Measurements from ENCODE around the gene CSNK1G2.

Gene CSNK1G2

DNA sequence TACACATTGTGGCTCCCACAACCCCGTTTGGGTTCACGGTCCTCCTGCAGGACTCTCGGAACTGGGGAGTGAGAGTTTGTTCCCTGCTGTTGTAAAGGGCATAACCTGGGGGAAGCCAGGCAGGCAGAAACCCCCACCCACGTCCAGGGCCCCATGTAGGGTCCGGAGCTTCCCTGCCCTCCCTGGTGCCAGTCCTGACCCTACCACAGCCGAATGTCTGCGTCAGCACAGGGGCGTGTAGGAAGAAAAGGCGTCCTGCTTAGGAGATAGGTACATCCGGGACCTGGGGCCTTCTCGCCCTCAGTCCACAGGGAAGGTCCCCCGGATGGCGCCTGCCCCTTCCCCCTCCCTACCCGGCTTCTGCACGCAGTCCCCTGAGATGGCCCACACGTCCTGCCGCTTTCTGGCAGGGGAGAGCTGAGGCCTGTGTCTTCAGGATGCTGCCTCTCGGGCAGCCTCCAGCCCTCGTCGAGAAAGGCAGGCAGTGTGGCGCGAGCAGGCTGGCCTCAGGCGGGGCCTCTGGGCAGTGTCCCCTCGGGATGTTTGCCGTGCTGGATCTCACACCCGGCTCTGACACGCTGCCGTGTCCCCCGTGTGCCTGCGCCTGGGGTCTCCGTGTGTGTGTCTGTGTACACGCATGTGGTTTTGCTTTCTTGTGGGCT, 19.1 kb downstream of the CSNK1G2 start:
- TF ChIP-seq, protein P1, sequence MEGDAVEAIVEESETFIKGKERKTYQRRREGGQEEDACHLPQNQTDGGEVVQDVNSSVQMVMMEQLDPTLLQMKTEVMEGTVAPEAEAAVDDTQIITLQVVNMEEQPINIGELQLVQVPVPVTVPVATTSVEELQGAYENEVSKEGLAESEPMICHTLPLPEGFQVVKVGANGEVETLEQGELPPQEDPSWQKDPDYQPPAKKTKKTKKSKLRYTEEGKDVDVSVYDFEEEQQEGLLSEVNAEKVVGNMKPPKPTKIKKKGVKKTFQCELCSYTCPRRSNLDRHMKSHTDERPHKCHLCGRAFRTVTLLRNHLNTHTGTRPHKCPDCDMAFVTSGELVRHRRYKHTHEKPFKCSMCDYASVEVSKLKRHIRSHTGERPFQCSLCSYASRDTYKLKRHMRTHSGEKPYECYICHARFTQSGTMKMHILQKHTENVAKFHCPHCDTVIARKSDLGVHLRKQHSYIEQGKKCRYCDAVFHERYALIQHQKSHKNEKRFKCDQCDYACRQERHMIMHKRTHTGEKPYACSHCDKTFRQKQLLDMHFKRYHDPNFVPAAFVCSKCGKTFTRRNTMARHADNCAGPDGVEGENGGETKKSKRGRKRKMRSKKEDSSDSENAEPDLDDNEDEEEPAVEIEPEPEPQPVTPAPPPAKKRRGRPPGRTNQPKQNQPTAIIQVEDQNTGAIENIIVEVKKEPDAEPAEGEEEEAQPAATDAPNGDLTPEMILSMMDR (IDR thresholded peaks at IDR 0.05; ENCODE audit: low read depth, low read length), result no peak
- no peak for DNase-seq (ENCODE audit: extremely low read depth, low read depth)

DNA sequence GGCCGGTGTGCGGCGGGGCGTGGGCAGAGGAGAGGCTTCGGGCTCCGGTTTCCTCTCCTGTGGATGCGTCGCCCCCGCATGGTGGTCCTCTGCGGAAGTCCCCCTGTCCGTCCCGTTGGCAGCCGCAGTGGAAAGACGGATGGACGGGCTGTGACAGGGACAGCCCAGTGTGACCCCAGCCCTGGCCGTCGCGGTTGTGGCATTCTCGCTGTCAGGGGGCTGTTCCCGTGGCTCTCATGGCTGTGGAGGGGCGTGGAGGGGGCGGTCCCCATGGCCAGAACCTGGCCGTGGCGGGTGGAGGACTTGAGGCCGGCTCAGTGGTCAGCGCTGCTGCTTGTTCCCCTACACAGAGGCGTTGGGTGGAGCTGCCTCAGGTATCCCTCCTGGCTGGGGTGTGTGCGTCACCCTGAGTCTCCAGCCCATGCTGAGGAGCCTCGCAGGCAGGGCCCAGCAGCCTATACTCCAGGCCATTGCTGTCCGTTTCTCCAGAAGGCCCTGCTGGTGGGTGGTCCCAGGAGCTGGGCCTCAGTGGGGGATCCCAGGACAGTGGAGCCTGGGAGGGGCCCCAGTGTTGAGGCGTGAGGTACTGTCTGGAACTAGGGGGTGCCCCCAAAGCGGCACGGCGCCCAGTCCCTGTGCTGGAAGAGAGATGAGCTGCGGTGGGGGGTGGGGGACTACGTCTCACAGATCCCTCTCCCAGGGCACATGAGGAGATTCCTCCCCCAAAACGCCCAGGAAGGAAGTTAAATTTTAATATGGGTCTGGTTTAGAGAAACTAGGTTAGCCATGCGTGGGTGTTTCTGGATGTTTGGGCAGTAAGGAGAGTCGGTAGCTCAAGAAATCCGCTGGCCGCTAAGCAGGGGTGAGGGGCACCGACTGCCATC, 20.3 kb downstream of the CSNK1G2 start:
- TF ChIP-seq, protein P1 (IDR thresholded peaks at IDR 0.05; ENCODE audit: low read depth, low read length), result no peak
- no peak for DNase-seq (ENCODE audit: extremely low read depth, low read depth)

DNA sequence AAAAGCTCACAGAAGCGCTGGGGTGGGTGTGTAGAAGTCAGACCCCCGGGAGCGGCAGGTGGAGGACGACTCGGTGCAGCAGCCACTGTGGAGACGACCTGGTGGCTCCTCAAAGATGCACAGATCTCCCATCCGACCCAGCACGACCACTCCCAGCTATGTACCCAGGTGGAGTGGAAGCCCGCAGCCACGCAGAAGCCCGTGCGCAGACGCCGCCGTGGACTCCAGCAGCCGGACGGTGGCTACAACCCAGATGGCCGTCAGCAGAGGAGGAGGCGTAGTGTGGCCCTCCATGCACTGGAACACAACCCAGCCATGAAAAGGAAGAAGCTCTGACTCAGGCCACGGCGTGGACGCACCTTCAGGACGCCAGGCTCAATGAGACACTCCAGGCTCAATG, 21.7 kb downstream of the CSNK1G2 start:
- TF ChIP-seq, protein P1 (IDR thresholded peaks at IDR 0.05; ENCODE audit: low read depth, low read length), result no peak
- no peak for DNase-seq (ENCODE audit: extremely low read depth, low read depth)

DNA sequence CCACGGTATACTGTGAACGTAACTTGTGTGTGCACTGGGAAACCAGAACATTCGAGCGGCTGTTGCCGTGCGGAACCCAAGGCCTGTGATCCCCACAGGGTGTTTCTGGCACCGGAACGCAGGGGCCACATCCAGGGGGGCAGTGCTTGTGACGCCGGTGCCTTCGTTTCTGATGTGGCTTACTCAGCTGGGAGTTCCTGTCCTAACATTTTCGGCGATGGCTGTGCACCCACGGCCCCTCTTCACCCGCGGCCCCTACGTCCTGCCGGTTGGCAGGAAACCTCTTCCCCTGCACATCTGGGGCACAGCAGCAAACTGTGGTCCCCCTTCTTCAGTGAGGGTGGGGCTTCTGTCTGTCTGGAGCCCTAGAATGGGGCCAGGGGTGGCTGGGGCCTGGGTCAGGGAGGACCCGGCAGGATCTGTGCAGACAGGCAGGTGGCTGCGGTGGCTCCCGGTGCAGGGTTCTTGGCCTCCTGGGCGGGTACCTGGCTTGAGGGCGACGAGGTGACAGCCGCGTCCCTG, 26.2 kb downstream of the CSNK1G2 start:
- TF ChIP-seq, protein P1 (IDR thresholded peaks at IDR 0.05; ENCODE audit: low read depth, low read length), result no peak
- no peak for DNase-seq (ENCODE audit: extremely low read depth, low read depth)

DNA sequence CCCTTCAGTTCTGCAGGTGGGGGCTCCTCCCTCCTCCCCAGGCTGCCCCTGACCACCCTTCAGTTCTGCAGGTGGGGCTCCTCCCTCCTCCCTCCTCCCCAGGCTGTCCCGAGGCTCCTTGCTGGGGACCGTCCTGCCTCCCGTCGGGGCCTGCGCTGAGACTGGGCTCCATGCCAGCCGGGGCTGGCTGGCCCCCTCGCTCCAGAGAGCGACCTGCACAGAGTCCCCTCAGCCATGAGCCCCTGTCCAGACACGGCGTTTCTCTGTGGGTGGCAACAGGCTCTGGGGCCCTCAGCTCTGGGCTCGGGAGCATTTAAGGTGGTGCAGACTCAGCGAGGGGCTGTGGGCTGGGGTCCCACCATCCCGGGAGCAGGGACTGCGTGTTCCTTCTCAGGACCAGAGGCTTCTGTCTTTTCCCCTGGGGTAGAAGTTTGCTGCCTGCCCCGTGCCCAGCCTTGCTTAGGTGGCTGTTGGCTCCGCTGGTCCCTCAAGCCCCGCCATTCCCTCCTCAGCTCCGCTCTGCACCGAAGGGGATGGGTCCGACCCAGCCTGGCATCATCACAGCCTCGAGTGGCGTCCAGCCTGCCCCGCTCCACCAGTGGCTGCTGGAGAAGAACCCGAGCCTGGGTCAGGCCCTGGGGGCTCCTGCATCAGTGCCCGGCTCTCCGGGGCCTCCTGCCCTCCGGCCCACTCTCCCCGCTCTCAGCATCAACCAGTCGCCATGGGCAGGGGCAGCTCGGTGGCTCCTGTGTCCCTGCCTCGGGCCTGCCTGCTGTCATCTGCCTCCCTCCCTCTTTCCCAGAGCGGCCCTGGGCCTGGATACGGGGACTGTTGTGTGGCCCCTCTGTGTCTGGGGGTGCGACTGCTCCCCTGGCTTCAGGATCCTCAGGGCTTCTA, 27.6 kb downstream of the CSNK1G2 start:
- DNase-seq (ENCODE audit: extremely low read depth, low read depth), result no peak
- TF ChIP-seq, protein P1 (IDR thresholded peaks at IDR 0.05; ENCODE audit: low read depth, low read length), result no peak

DNA sequence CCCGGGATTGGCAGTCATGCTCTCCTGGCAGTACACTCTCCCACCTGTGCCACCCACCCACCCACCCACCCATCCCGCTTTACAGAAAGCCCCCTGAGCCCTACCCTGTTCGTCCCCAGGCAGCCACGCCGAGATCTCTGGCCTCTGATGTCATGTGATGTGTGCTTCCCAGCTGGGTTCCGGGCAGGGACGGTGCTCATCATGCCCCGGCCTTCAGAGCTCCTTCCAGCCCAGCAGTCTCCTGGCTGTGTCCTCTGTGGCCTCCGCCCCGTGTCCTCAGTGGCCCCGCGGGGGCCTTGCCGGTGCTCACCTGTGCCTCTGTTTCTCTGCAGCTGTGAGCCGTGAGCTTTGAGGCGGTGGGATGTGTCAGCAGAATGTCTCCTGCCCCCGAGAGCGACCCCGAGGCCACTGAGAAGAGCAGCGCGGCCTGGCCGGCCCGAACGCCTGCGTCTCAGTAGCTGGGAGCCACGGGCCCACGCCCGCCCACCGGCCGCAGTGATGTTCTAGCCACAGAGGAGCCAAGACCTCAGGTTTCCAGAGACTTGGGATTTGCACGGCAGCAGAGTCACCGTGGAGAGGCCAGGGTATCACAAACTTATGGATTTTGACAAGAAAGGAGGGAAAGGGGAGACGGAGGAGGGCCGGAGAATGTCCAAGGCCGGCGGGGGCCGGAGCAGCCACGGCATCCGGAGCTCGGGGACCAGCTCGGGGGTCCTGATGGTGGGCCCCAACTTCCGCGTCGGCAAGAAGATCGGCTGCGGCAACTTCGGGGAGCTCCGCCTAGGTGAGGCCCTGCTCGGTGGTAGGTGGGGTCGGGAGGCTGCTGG, 28.4 kb downstream of the CSNK1G2 start:
- TF ChIP-seq, protein P1 (IDR thresholded peaks at IDR 0.05; ENCODE audit: low read depth, low read length), result no peak
- DNase-seq (ENCODE audit: extremely low read depth, low read depth), result no peak

Measured in AG09319 (cell line).